ENCODE data around the gene RELL2.

DNA sequence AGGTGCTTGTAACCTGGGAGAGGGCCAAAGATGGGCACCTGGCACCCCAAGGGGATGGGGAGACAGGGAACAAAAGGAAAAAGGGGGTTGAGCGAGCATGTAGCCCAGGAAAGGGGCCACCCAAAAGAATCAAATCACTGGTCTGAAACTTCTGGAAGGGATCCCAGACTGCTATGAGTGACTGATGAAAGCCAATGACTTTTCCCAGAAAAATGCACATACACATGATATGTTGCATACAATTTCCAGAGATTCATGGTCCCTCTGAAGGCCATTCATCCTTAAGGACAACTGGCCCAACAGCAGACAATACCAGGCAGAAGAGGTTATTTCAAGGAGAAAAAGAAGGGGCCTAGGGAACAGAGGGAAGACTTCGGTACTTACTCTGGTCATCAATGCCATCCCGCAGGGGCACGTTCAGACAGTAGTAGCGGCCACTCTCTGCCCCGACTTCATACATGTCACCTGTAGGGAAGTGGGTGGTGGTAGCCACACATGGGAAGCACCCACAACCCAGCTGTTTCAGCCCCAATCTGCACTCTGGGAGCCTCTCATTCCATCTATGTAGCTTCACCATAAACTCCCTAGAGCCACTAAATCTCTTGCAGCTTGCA lies 8.5 kb upstream of the RELL2 start:
- TF ChIP-seq, protein P1, sequence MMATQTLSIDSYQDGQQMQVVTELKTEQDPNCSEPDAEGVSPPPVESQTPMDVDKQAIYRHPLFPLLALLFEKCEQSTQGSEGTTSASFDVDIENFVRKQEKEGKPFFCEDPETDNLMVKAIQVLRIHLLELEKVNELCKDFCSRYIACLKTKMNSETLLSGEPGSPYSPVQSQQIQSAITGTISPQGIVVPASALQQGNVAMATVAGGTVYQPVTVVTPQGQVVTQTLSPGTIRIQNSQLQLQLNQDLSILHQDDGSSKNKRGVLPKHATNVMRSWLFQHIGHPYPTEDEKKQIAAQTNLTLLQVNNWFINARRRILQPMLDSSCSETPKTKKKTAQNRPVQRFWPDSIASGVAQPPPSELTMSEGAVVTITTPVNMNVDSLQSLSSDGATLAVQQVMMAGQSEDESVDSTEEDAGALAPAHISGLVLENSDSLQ (IDR thresholded peaks at IDR 0.05), result no peak
- no peak for TF ChIP-seq NFRKB (IDR thresholded peaks at IDR 0.05)
- no peak for TF ChIP-seq SUZ12 (IDR thresholded peaks at IDR 0.05)
- no peak for TF ChIP-seq BHLHE40 (IDR thresholded peaks at IDR 0.05; ENCODE audit: borderline replicate concordance)
- TF ChIP-seq ZNF384 (IDR thresholded peaks at IDR 0.05), result no peak
- no peak for TF ChIP-seq FOXK2 (IDR thresholded peaks at IDR 0.05)
- no peak for TF ChIP-seq L3MBTL2 (conservative IDR thresholded peaks at IDR 0.05)
- no peak for TF ChIP-seq ELF4 (IDR thresholded peaks at IDR 0.05)
